Breast epithelium (tissue), 3 donors: Measurements from ENCODE around the gene UGT1A4.

Source experiments
- POLR2A ChIP-seq: fragments of 450-650 bp; IDR thresholded peaks from one replicate; pipeline ENCODE4 v1.6.1; 2016; ENCODE audit warnings: antibody characterized with exemption, mild to moderate bottlenecking, moderate library complexity
- POLR2AphosphoS5 ChIP-seq, 3 donors: sonication (generic); formaldehyde crosslinking; IDR thresholded peaks; one replicate each; pipeline ENCODE4 v1.6.1; 2017; ENCODE audit warnings: antibody characterized with exemption in 3 of 3
- TF ChIP-seq, protein P1 (sequence below), 3 donors: fragments of 450-650 bp; IDR thresholded peaks; one replicate each; pipeline ENCODE4 v1.5.1; 2016 to 2017; ENCODE audit warnings: antibody characterized with exemption in 3 of 3, mild to moderate bottlenecking in 3 of 3, moderate library complexity in 3 of 3

DNA sequence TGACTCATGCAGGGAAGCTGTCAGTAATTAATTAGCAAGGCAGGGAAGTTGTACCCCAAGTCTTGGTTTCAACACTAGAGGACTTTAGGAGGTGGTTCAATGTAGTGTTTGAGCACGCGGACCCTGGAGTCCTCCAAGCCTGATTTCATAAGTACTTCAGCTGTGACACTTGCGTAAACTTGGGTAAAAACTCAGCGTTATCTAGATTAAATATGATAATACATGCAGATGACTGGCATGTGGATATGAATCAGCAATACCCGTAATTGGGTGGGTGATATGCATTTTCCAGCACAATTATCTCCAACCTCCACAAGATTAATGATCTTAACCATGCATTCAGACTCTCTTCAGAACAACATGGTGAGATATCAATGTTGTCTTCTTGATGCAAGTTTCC, 31.6 kb upstream of the UGT1A4 start:
- TF ChIP-seq, protein P1, sequence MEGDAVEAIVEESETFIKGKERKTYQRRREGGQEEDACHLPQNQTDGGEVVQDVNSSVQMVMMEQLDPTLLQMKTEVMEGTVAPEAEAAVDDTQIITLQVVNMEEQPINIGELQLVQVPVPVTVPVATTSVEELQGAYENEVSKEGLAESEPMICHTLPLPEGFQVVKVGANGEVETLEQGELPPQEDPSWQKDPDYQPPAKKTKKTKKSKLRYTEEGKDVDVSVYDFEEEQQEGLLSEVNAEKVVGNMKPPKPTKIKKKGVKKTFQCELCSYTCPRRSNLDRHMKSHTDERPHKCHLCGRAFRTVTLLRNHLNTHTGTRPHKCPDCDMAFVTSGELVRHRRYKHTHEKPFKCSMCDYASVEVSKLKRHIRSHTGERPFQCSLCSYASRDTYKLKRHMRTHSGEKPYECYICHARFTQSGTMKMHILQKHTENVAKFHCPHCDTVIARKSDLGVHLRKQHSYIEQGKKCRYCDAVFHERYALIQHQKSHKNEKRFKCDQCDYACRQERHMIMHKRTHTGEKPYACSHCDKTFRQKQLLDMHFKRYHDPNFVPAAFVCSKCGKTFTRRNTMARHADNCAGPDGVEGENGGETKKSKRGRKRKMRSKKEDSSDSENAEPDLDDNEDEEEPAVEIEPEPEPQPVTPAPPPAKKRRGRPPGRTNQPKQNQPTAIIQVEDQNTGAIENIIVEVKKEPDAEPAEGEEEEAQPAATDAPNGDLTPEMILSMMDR (IDR thresholded peaks at IDR 0.05): no peak
- TF ChIP-seq POLR2AphosphoS5 (IDR thresholded peaks at IDR 0.05) (no peak), POLR2A (no peak)
